HuH-7 (cell line): ENCODE data around the gene ATP6AP2.
"Not testable (repeated sequence)": the region's sequence is repeated elsewhere in the genome, so short reads cannot be mapped to it uniquely, and the experiment has no call there.

ENCODE experiments used
- DNase-seq: peaks from one replicate; pipeline ENCODE4 v3.0.0; 2011; ENCODE audit warnings: low spot score

ATP6AP2 gene

GRCh38 chrX:40580537-40581335 lies at the start of gene ATP6AP2:
Gene ATP6AP2, plus strand, starts transcription at chrX:40580970. Its CDS starts 96 bp downstream, at chrX:40581066.
- peak; percentile 70 for DNase-seq

GRCh38 chrX:40531056-40531826 lies 49.5 kb upstream of the ATP6AP2 start:
- DNase-seq, result peak; percentile 35

GRCh38 chrX:40537310-40537709 lies 43.5 kb upstream of the ATP6AP2 start:
- DNase-seq, result no peak

- no peak for DNase-seq
Observed at GRCh38 chrX:40538406-40538805, 42.4 kb upstream of the ATP6AP2 start.

- peak; percentile 45 for DNase-seq
Observed at GRCh38 chrX:40539214-40540142, 41.3 kb upstream of the ATP6AP2 start.

GRCh38 chrX:40542208-40542607 lies 38.6 kb upstream of the ATP6AP2 start:
- DNase-seq, result no peak

GRCh38 chrX:40542972-40543371 lies 37.8 kb upstream of the ATP6AP2 start:
- DNase-seq, result no peak

GRCh38 chrX:40543661-40544328 lies 37.0 kb upstream of the ATP6AP2 start:
- no peak for DNase-seq

GRCh38 chrX:40544343-40545266 lies 36.2 kb upstream of the ATP6AP2 start:
- DNase-seq, result no peak

GRCh38 chrX:40546870-40547269 lies 33.9 kb upstream of the ATP6AP2 start:
- no peak for DNase-seq

GRCh38 chrX:40550066-40550465 lies 30.7 kb upstream of the ATP6AP2 start:
- DNase-seq, result no peak

GRCh38 chrX:40552768-40553167 lies 28.0 kb upstream of the ATP6AP2 start:
- DNase-seq, result no peak

GRCh38 chrX:40558590-40558989 lies 22.2 kb upstream of the ATP6AP2 start:
- no peak for DNase-seq

- DNase-seq, result no peak
Observed at GRCh38 chrX:40563784-40564183, 17.0 kb upstream of the ATP6AP2 start.

- no peak for DNase-seq
Observed at GRCh38 chrX:40564447-40564846, 16.3 kb upstream of the ATP6AP2 start.

- no peak for DNase-seq
Observed at GRCh38 chrX:40570346-40571093, 10.2 kb upstream of the ATP6AP2 start.

- DNase-seq, result not testable (repeated sequence)
Observed at GRCh38 chrX:40571164-40571563, 9.6 kb upstream of the ATP6AP2 start.

- DNase-seq, result no peak
Observed at GRCh38 chrX:40571600-40571999, 9.2 kb upstream of the ATP6AP2 start.

GRCh38 chrX:40573763-40574162 lies 7.0 kb upstream of the ATP6AP2 start:
- DNase-seq, result no peak

- DNase-seq, result not testable (repeated sequence)
Observed at GRCh38 chrX:40575411-40575810, 5.4 kb upstream of the ATP6AP2 start.
